Islet precursor cell (in vitro differentiated cells): ENCODE data around the gene ARL6IP1.
"Not testable (repeated sequence)": the region's sequence is repeated elsewhere in the genome, so short reads cannot be mapped to it uniquely, and the experiment has no call there.

Source experiments
- DNase-seq: peaks from one replicate; pipeline ENCODE4 v3.0.0-alpha.2; 2018

ARL6IP1 gene

GRCh38 chr16:18797746-18798145 is 3.6 kb downstream of the ARL6IP1 start:
- no peak for DNase-seq

GRCh38 chr16:18796377-18796776 is 5.0 kb downstream of the ARL6IP1 start:
- DNase-seq = no peak

GRCh38 chr16:18792836-18793433 is 8.4 kb downstream of the ARL6IP1 start:
- DNase-seq = no peak

GRCh38 chr16:18789850-18790706 is 11.3 kb downstream of the ARL6IP1 start, which contains the start of gene RPS15A:
Gene RPS15A, minus strand, starts transcription at chr16:18790334. Its CDS starts 1,221 bp downstream, at chr16:18789113.
- DNase-seq = peak; percentile 99

- DNase-seq = no peak
Measured at GRCh38 chr16:18789515-18789849, 11.9 kb downstream of the ARL6IP1 start.

- DNase-seq = no peak
Measured at GRCh38 chr16:18788828-18789514, 12.4 kb downstream of the ARL6IP1 start.

GRCh38 chr16:18784917-18785623 is 16.3 kb downstream of the ARL6IP1 start:
- DNase-seq = no peak

GRCh38 chr16:18783430-18784341 is 17.7 kb downstream of the ARL6IP1 start:
- peak; percentile 45 for DNase-seq

GRCh38 chr16:18782697-18783429 is 18.5 kb downstream of the ARL6IP1 start:
- DNase-seq = no peak

GRCh38 chr16:18781232-18781631 is 20.1 kb downstream of the ARL6IP1 start:
- DNase-seq = not testable (repeated sequence)

- not testable (repeated sequence) for DNase-seq
Measured at GRCh38 chr16:18780460-18781026, 20.8 kb downstream of the ARL6IP1 start.

GRCh38 chr16:18777664-18778063 is 23.7 kb downstream of the ARL6IP1 start:
- DNase-seq = not testable (repeated sequence)

GRCh38 chr16:18776334-18776733 is 25.0 kb downstream of the ARL6IP1 start:
- not testable (repeated sequence) for DNase-seq

- not testable (repeated sequence) for DNase-seq
Measured at GRCh38 chr16:18774651-18775050, 26.7 kb downstream of the ARL6IP1 start.

- DNase-seq = not testable (repeated sequence)
Measured at GRCh38 chr16:18772171-18772570, 29.2 kb downstream of the ARL6IP1 start.

GRCh38 chr16:18770336-18770962 is 30.9 kb downstream of the ARL6IP1 start:
- not testable (repeated sequence) for DNase-seq

GRCh38 chr16:18767217-18767616 is 34.1 kb downstream of the ARL6IP1 start:
- DNase-seq = not testable (repeated sequence)

- DNase-seq = not testable (repeated sequence)
Measured at GRCh38 chr16:18762713-18763112, 38.6 kb downstream of the ARL6IP1 start.

- DNase-seq = not testable (repeated sequence)
Measured at GRCh38 chr16:18759598-18760520, 41.5 kb downstream of the ARL6IP1 start.
